Transverse colon (tissue), 4 donors: ENCODE results near the gene P2RX6. TPM values are rescaled to one million over a fixed set of nuclear protein-coding genes. Genes with fewer than 3 reads are reported as not detected.

Source experiments
- DNase-seq: peaks from one replicate; pipeline ENCODE4 v3.0.0-alpha.2; 2019
- H3K27ac ChIP-seq, 4 donors: fragments of 200-600 bp; sonication (generic); 2 replicates each; pipeline ENCODE4 v1.5.1; 2016 to 2018; ENCODE audit warnings: inconsistent platforms in 4 of 4
- H3K27me3 ChIP-seq: fragments of 200-600 bp; sonication (generic); 2 replicates; pipeline ENCODE4 v1.5.1; 2017; ENCODE audit warnings: inconsistent platforms
- H3K36me3 ChIP-seq, 4 donors: fragments of 200-600 bp; sonication (generic); 2 replicates each; pipeline ENCODE4 v1.5.1; 2017 to 2019; ENCODE audit warnings: inconsistent platforms in 4 of 4
- H3K4me1 ChIP-seq, 4 donors: fragments of 200-600 bp; sonication (generic); 2 replicates each; pipeline ENCODE4 v1.5.1; 2017 to 2020; ENCODE audit warnings: inconsistent platforms in 4 of 4
- H3K4me3 ChIP-seq, 4 donors: fragments of 200-600 bp; sonication (generic); 1 replicate in 1 of 4; 2 replicates in 3 of 4; pipeline versions ENCODE4 v1.5.1 to v1.6.1; 2017 to 2019; ENCODE audit warnings: inconsistent platforms in 4 of 4
- H3K9me3 ChIP-seq, 2 donors: fragments of 200-600 bp; sonication (generic); 2 replicates each; pipeline ENCODE4 v1.5.1; 2017 to 2019; ENCODE audit warnings: inconsistent platforms in 2 of 2
- CTCF ChIP-seq, 5 experiments: fragments of 200-600 bp in 3 of 5; fragments of 450-650 bp in 2 of 5; sonication (generic) in 3 of 5; IDR thresholded peaks; 1 replicate in 2 of 5; 2 replicates in 3 of 5; pipeline ENCODE4 v1.5.1; 2016 to 2017; ENCODE audit warnings: antibody characterized with exemption in 5 of 5, inconsistent platforms in 3 of 5, mild to moderate bottlenecking in 2 of 5, moderate library complexity in 1 of 5
- EP300 ChIP-seq: sonication (generic); formaldehyde crosslinking; IDR thresholded peaks from one replicate; pipeline ENCODE4 v1.6.1; 2017; ENCODE audit warnings: antibody characterized with exemption, low read depth
- POLR2A ChIP-seq: fragments of 450-650 bp; IDR thresholded peaks from one replicate; pipeline ENCODE4 v1.6.1; 2016; ENCODE audit warnings: antibody characterized with exemption, mild to moderate bottlenecking, moderate library complexity
- POLR2AphosphoS5 ChIP-seq, 3 donors: sonication (generic); formaldehyde crosslinking; IDR thresholded peaks; one replicate each; pipeline ENCODE4 v1.6.1; 2016; ENCODE audit warnings: antibody characterized with exemption in 3 of 3
- WGBS, 2 donors: methylation state at CpG; one replicate each; pipeline ENCODE4 v1.1.5; 2018; ENCODE audit warnings: low coverage in 1 of 2; 5-methylcytosine and 5-hydroxymethylcytosine counted together
- in situ Hi-C, 4 donors: fragments of 200-750 bp; cut with MboI; loops; one replicate each; pipeline versions ENCODE4 v1.15.0 to v1.15.1; 2017; ENCODE audit warnings: low sequenced_read_pairs in 3 of 4, low pct_ligation_motif_present in 1 of 4, low pct_unique_long_range_greater_than_20kb in 1 of 4
- intact Hi-C: fragments of 100-400 bp; cut with DNase I; formaldehyde crosslinking; loops from one replicate; pipeline ENCODE4 v1.15.1; 2023; ENCODE audit warnings: low total_unique reads
- total RNA-seq, 4 donors: library from RNA; depleted of rRNA; stranded (reverse); fragments of >200 nt; gene quantifications; one replicate each; pipeline ENCODE4 v1.1.0, GENCODE V29; 2016

Gene P2RX6
- total RNA-seq, 4 donors from 2014 or later = 0.40 to 1.7 (median 0.82) TPM; not detected in 1

GRCh38 chr22:21041937-21042336 lies 27.0 kb downstream of the P2RX6 start:
- in situ Hi-C loops (no loop called here), intact Hi-C loops (no loop called here)
- peaks cover 9 to 27% (median 21%) of the 10 kb centered on the region in 4 donors for H3K4me1 ChIP-seq
- no peaks in the 10 kb centered on the region for H3K9me3 ChIP-seq
- no peak overlapping the region for H3K27ac ChIP-seq
- peaks cover 15% of the 10 kb centered on the region for H3K27me3 ChIP-seq
- no peaks in the 10 kb centered on the region for H3K36me3 ChIP-seq
- DNase-seq = no peak
- H3K4me3 ChIP-seq = no peak overlapping the region
- 40 to 89% methylated on average over 1 to 4 of the region's 4 CpGs for WGBS, 2 donors
- TF ChIP-seq POLR2A (no peak), POLR2AphosphoS5 (IDR thresholded peaks at IDR 0.05) (no peak), EP300 (no peak), CTCF (IDR thresholded peaks at IDR 0.05) (no peak)

GRCh38 chr22:21042978-21043859 lies 28.3 kb downstream of the P2RX6 start:
- H3K9me3 ChIP-seq = no peaks in the 10 kb centered on the region

GRCh38 chr22:21043860-21044535 lies 29.0 kb downstream of the P2RX6 start:
- peaks cover 9 to 27% (median 21%) of the 10 kb centered on the region in 4 donors for H3K4me1 ChIP-seq
- intact Hi-C loops = no loop called here
- peak overlapping the region in 1 of 4 donors; percentile 26 for H3K4me3 ChIP-seq
- TF ChIP-seq EP300 = no peak
- TF ChIP-seq CTCF (IDR thresholded peaks at IDR 0.05) = no peak
- TF ChIP-seq POLR2A = no peak
- no peak for TF ChIP-seq POLR2AphosphoS5 (IDR thresholded peaks at IDR 0.05)
- no peak for DNase-seq
- peak overlapping the region in 1 of 4 donors; percentile 75 for H3K27ac ChIP-seq
- in situ Hi-C loops = no loop called here
- H3K9me3 ChIP-seq = no peaks in the 10 kb centered on the region
- H3K27me3 ChIP-seq = peaks cover 15% of the 10 kb centered on the region
- 85% methylated on average over 15 of the region's 15 CpGs; no CpG with 5 or more reads in 1 of the 2 donors for WGBS, 2 donors
- no peaks in the 10 kb centered on the region for H3K36me3 ChIP-seq

More at GRCh38 chr22:21042978-21043859, 28.3 kb downstream of the P2RX6 start:
- DNase-seq = peak; percentile 35
- Histone ChIP-seq H3K27ac (peak overlapping the region in 1 of 4 donors; percentile 75), H3K4me3 (no peak overlapping the region), H3K4me1 (peaks cover 9 to 27% (median 21%) of the 10 kb centered on the region in 4 donors), H3K36me3 (no peaks in the 10 kb centered on the region), H3K27me3 (peaks cover 15% of the 10 kb centered on the region)
- intact Hi-C loops = no loop called here
- TF ChIP-seq CTCF (IDR thresholded peaks at IDR 0.05) (no peak), EP300 (no peak), POLR2A (no peak), POLR2AphosphoS5 (IDR thresholded peaks at IDR 0.05) (no peak)
- WGBS, 2 donors = 64 to 78% methylated on average over 4 to 6 of the region's 6 CpGs
- in situ Hi-C loops = no loop called here

GRCh38 chr22:21044931-21045584 lies 30.1 kb downstream of the P2RX6 start:
- H3K4me3 ChIP-seq = peak overlapping the region in 3 of 4 donors; percentile 26 to 44 (median 30)
- WGBS, 2 donors = 13 to 21% methylated on average over 7 to 15 of the region's 15 CpGs
- intact Hi-C loops (no loop called here), in situ Hi-C loops (no loop called here)
- no peaks in the 10 kb centered on the region for H3K36me3 ChIP-seq
- H3K27me3 ChIP-seq = peaks cover 15% of the 10 kb centered on the region
- no peaks in the 10 kb centered on the region for H3K9me3 ChIP-seq
- TF ChIP-seq EP300 (no peak), POLR2AphosphoS5 (IDR thresholded peaks at IDR 0.05) (no peak)
- H3K27ac ChIP-seq = peak overlapping the region in 1 of 4 donors; percentile 75
- H3K4me1 ChIP-seq = peaks cover 9 to 27% (median 21%) of the 10 kb centered on the region in 4 donors
- DNase-seq = no peak
